ENCODE data around the gene RIBC2.
"Not testable (repeated sequence)": the region's sequence is repeated elsewhere in the genome, so short reads cannot be mapped to it uniquely, and the experiment has no call there.

DNA sequence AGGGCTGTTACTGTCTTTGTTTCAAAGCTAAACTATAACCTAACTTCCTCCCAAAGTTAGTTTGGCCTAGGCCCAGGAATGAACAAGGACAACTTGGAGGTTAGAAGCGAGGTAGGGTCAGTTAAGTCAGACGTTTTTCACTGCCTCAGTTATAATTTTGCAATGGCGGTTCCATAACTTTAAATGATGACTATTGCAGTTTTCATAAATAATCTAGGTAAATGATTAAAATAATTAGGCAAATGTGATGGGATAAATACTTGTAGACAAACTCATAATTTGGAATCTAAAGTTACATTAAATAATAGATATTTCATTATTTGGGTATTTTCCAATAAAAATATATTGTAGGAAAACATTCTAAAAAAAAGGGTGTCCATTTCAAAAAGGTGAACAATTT is 39.9 kb upstream of the RIBC2 start:
- TF ChIP-seq, protein P1, sequence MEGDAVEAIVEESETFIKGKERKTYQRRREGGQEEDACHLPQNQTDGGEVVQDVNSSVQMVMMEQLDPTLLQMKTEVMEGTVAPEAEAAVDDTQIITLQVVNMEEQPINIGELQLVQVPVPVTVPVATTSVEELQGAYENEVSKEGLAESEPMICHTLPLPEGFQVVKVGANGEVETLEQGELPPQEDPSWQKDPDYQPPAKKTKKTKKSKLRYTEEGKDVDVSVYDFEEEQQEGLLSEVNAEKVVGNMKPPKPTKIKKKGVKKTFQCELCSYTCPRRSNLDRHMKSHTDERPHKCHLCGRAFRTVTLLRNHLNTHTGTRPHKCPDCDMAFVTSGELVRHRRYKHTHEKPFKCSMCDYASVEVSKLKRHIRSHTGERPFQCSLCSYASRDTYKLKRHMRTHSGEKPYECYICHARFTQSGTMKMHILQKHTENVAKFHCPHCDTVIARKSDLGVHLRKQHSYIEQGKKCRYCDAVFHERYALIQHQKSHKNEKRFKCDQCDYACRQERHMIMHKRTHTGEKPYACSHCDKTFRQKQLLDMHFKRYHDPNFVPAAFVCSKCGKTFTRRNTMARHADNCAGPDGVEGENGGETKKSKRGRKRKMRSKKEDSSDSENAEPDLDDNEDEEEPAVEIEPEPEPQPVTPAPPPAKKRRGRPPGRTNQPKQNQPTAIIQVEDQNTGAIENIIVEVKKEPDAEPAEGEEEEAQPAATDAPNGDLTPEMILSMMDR (IDR thresholded peaks at IDR 0.05), result not testable (repeated sequence)
- TF ChIP-seq POLR2AphosphoS5 (IDR thresholded peaks at IDR 0.05), result not testable (repeated sequence)

Data from breast epithelium (tissue), 3 donors.